Stimulated activated naive B cell treated with anti-CD40 and anti-IgM and Interleukin-4, amounts not matched to agents 10 μg/mL and 1 μg/mL and 100 μg/mL, for 72 hours (primary cell): Measurements from ENCODE around the gene COL15A1.
A peak's percentile ranks its signal among the peaks of the same experiment; 100 is the strongest.

ENCODE experiments used
- ATAC-seq, 2 donors: fragments of 150-1000 bp; cut with Tn5 transposase; replicated peaks; 2 replicates each; pipeline ENCODE4 v1.10.0; 2021; ENCODE audit warnings: moderate library complexity in 1 of 2
- DNase-seq: peaks from one replicate; pipeline ENCODE4 v3.0.0; 2021
- H3K27ac Mint-ChIP-seq: one replicate; pipeline ENCODE4 v1.8.0; 2022; ENCODE audit warnings: mild to moderate bottlenecking, mixed read lengths
- H3K27me3 Mint-ChIP-seq, 2 donors: one replicate each; pipeline ENCODE4 v1.8.0; 2022; ENCODE audit warnings: mixed read lengths in 2 of 2
- H3K36me3 Mint-ChIP-seq, 2 donors: one replicate each; pipeline ENCODE4 v1.8.0; 2022; ENCODE audit warnings: mixed read lengths in 2 of 2, mild to moderate bottlenecking in 1 of 2
- H3K4me1 Mint-ChIP-seq, 2 donors: one replicate each; pipeline ENCODE4 v1.8.0; 2022; ENCODE audit warnings: mixed read lengths in 2 of 2, mild to moderate bottlenecking in 1 of 2
- H3K4me3 Mint-ChIP-seq, 2 donors: one replicate each; pipeline ENCODE4 v1.8.0; 2022; ENCODE audit warnings: mild to moderate bottlenecking in 2 of 2, mixed read lengths in 2 of 2, moderate library complexity in 1 of 2
- H3K9me3 Mint-ChIP-seq, 2 donors: one replicate each; pipeline ENCODE4 v1.8.0; 2022; ENCODE audit warnings: mixed read lengths in 2 of 2, mild to moderate bottlenecking in 1 of 2

Gene COL15A1

DNA sequence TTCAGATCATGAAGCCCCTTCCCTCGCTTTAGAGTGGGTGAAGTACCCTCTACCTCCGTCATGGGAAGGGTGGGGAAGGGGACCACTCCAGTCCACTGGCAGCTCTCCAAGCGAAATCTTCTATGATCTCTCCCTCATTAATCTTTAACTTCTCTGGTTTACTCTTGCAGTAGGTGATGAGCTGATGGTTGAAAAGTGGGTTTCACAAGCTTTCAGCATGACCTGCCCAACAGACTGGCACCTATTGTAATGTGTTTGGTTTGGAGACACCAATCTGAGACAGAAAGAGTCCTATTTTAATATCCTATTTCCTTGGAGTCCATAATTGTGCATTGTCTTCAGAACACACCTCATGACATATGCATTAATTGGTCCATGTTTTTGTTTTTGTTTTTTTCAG is 90.4 kb downstream of the COL15A1 start:
- Mint-ChIP-seq H3K27ac (no peak overlapping the region), H3K4me1 (peaks cover 0 to 8% of the 10 kb centered on the region in 2 donors), H3K36me3 (peaks cover 0 to 2% of the 10 kb centered on the region in 2 donors), H3K9me3 (no peaks in the 10 kb centered on the region), H3K4me3 (no peak overlapping the region), H3K27me3 (peaks cover 0 to 8% of the 10 kb centered on the region in 2 donors)
- ATAC-seq (no peak), DNase-seq (no peak)

DNA sequence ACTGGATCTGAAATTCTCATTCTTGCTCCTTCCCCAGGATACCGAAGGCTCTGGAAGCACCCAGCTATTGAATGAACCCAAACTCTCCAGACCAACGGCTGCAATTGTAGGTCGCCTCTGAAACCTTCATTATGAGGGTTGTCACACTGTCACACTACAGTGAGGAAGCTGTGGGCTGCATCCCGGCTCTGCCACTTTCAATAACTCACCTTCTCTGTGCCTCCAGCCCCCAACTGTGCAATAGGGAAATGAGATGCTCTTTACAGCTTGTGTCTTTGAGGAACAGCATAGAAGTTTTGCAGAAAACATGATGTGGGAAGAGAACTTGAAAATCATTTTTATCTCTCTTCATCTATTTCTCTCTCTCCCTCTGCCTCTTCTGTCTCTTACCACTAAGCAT is 91.6 kb downstream of the COL15A1 start:
- Mint-ChIP-seq H3K27ac (no peak overlapping the region), H3K27me3 (peaks cover 0 to 8% of the 10 kb centered on the region in 2 donors), H3K4me3 (no peak overlapping the region), H3K9me3 (no peaks in the 10 kb centered on the region), H3K36me3 (peaks cover 0 to 2% of the 10 kb centered on the region in 2 donors), H3K4me1 (peaks cover 10 to 15% of the 10 kb centered on the region in 2 donors)
- no peak for DNase-seq
- no peak for ATAC-seq

DNA sequence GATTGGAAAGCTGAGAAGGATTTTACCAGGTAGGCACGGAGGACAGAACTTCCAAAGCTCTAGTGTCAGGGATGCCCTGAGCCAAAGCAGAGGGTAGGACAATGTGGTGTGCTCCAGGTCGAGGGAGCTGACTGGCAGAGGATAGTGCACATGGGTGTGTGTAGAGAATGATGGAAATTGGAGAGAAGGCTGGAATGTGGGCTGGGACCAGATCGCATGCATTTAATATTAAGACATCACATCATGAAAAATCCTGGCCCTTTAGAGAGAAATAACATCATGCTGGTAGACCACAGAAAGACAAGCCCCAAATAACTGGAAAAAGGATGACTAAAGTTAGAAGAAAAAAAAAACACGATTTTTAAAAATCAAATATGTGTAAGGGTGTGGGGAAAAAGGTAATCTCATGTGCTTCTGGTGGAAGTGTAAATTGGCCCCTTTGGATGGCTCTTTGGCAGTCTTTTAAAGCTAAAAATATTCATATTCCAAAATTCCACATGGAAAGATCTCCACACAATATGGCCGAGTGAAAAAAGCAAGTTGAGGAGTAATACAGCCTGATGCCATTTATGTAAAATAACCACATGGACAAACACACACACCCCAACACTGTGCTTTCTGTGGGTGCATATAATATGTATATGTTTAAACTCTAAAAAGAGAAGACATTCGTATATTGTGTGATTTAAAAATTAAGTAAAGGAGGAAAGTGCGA is 94.2 kb downstream of the COL15A1 start:
- Mint-ChIP-seq H3K4me3 (no peak overlapping the region), H3K27ac (no peak overlapping the region), H3K4me1 (peaks cover 22 to 23% of the 10 kb centered on the region in 2 donors), H3K27me3 (peaks cover 0 to 8% of the 10 kb centered on the region in 2 donors), H3K36me3 (no peaks in the 10 kb centered on the region), H3K9me3 (no peaks in the 10 kb centered on the region)
- DNase-seq (no peak), ATAC-seq (no peak)

DNA sequence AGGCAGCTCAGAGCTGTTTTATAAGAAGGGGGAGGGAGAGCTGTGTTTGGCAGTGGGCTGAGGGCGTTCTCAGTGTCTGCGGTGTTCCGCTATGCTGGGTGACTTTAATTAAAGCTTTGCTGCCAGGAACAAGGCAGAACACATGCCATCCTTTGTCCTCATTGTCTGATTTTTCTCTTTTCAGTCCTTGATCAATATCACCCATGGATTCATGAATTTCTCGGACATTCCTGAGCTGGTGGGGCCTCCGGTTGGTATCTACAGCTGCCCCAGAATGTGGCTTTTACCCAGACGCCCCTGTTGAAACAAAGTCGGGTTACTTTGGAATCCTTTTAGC is 94.7 kb downstream of the COL15A1 start:
- no peak overlapping the region for H3K27ac Mint-ChIP-seq
- H3K4me1 Mint-ChIP-seq, result peaks cover 21 to 23% of the 10 kb centered on the region in 2 donors
- no peak for DNase-seq
- H3K9me3 Mint-ChIP-seq, result no peaks in the 10 kb centered on the region
- no peaks in the 10 kb centered on the region for H3K36me3 Mint-ChIP-seq
- ATAC-seq, result no peak
- H3K27me3 Mint-ChIP-seq, result peaks cover 0 to 8% of the 10 kb centered on the region in 2 donors
- H3K4me3 Mint-ChIP-seq, result no peak overlapping the region

DNA sequence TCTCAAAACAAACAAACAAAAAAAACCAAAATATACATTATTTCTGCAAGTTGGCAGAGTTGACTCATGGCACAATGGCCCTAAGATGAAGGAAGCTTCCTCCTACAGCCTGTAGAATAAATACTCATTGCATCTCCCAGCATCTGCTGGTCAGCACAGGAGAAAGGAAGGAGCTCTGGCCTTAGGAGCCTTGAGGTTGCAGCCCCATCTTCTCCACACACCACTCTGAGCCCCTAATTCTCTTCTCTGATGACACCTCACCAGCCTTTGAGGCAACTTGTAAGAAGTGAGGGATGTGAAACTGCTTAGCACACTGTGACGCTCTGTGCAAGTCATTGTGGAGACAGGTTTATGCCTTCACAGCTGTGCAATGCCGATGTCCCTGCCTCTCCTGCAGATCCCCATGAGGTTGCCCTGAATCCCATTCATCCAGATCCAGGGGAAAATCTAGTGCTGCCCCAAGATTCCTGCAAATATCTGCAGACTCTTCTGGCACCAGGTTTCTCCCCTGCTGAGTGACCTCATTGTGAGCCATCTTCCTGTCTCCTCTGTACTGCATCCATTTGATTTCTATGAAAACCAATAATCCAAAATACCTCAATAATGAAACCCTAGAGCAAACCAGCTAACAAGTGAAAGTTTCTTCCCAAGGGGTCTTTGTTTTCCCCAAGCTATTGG is 95.9 kb downstream of the COL15A1 start:
- Mint-ChIP-seq H3K36me3 (peaks cover 0 to 8% of the 10 kb centered on the region in 2 donors), H3K27me3 (peaks cover 4 to 8% of the 10 kb centered on the region in 2 donors), H3K9me3 (peaks cover 3 to 7% of the 10 kb centered on the region in 2 donors), H3K4me1 (peaks cover 18 to 23% of the 10 kb centered on the region in 2 donors), H3K4me3 (no peak overlapping the region), H3K27ac (peak overlapping the region; percentile 1)
- ATAC-seq (peak; percentile 92 to 95), DNase-seq (no peak)

DNA sequence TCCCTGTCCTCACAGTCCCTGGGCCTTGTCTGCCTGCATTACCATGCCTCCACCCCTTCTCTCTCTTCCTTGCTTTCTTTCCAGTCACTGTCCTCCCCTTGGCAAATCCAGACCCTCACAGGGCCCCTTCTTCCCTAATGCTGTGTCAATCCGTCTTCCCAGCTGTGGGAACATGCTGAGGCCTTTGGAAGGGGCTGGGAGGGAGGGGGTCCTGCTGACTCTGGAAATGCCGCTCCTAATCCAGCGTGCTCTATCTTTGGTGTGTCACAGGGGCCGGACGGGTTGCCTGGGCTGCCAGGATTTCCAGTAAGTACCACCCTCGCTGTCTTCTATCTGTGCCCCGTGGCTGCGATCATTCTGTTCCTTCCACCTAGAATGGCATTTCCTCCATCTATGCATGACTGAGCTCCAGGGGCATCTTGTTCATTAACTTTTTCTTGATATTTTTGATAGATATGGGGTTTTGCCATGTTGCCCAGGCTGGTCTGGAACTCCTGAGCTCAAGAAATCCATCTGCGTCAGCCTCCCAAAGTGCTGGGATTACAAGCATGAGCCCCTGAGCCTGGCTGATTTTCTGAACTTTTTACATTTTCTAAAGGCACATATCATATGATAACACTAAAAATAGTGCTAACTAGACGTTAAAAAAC is 96.7 kb downstream of the COL15A1 start:
- Mint-ChIP-seq H3K4me1 (peaks cover 18 to 23% of the 10 kb centered on the region in 2 donors), H3K36me3 (peaks cover 0 to 8% of the 10 kb centered on the region in 2 donors), H3K27me3 (peaks cover 4 to 5% of the 10 kb centered on the region in 2 donors), H3K4me3 (peak overlapping the region in 1 of 2 donors; percentile 39), H3K27ac (peak overlapping the region; percentile 1), H3K9me3 (peaks cover 3 to 7% of the 10 kb centered on the region in 2 donors)
- ATAC-seq, result peak; percentile 13 to 22
- DNase-seq, result no peak

DNA sequence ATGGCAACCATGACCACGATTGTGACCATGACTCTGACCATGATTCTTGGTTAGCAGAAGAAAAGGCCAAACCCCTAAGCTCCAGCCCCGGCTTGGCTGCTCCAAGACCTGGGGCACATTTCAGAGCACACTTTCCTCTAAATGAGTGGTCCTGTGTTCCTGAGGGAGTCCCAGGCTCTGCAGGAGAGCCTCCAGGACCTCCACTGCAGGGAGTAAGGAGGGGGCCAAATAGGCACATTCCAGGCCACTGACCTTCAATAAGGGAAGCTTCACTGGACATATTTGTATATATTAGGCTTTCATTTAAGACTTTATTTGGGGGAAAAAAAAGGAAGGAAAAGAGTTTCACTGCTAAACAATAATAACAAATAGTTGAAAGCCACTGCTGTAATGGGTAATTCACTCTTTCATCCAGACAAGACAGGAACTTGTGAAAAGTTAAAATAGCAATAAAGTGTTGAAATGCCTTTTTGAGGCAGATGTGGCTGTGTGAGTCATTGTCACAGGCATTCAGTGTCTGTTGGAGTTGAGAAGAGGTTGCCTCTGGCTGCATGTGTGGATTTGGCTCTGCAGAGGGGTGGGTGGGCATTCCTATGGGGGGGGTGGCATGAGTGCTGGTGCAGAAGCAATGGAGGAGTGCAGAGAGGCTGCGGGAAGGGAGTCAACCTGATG is 97.3 kb downstream of the COL15A1 start:
- no peak for ATAC-seq
- H3K36me3 Mint-ChIP-seq, result peaks cover 0 to 8% of the 10 kb centered on the region in 2 donors
- H3K27me3 Mint-ChIP-seq, result peaks cover 0 to 4% of the 10 kb centered on the region in 2 donors
- DNase-seq, result no peak
- H3K9me3 Mint-ChIP-seq, result peaks cover 3 to 7% of the 10 kb centered on the region in 2 donors
- no peak overlapping the region for H3K27ac Mint-ChIP-seq
- H3K4me3 Mint-ChIP-seq, result no peak overlapping the region
- peaks cover 17 to 23% of the 10 kb centered on the region in 2 donors for H3K4me1 Mint-ChIP-seq

DNA sequence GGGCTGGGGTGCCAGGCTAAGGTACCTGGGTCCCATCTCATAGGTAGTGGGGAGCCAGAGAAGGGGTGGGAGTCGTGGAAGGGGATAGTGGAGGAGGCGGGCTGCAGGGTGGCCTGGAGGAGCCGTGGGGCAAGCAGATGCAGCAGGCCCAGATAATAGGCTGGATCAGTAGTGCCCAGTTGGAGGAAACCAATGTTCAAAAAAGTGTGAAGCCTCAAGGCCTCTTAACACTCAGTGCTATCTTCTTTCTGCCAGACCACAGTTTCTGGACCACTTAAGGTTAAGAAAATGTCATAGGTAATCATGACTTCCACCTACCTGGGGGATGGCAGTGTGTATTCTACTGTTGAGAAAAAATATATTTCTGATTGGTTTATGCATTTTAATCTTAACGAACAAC is 97.9 kb downstream of the COL15A1 start:
- peaks cover 0 to 8% of the 10 kb centered on the region in 2 donors for H3K36me3 Mint-ChIP-seq
- peaks cover 17 to 23% of the 10 kb centered on the region in 2 donors for H3K4me1 Mint-ChIP-seq
- H3K9me3 Mint-ChIP-seq, result peaks cover 3 to 7% of the 10 kb centered on the region in 2 donors
- H3K27ac Mint-ChIP-seq, result no peak overlapping the region
- H3K4me3 Mint-ChIP-seq, result no peak overlapping the region
- ATAC-seq, result no peak
- H3K27me3 Mint-ChIP-seq, result peaks cover 0 to 4% of the 10 kb centered on the region in 2 donors
- DNase-seq, result no peak

DNA sequence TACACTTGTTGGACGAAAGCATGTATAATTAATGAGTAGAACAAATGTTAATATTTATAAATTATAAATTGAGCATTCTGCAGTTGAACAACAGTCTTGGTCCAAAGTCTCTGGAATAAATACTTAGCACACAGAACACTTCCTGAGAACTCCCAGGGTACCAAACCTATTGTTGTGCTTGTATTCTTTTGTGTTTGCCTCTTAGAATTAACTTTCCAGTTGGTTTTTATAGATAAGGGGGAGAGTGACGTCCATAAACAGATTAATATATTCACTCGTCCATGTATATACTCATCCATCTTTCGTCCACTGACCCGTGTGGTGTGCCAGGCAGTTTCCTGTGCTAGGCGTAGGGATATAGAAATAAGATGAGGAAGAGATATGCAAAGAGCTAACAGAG is 98.9 kb downstream of the COL15A1 start:
- no peak overlapping the region for H3K27ac Mint-ChIP-seq
- H3K36me3 Mint-ChIP-seq, result peaks cover 0 to 8% of the 10 kb centered on the region in 2 donors
- peaks cover 0 to 4% of the 10 kb centered on the region in 2 donors for H3K27me3 Mint-ChIP-seq
- ATAC-seq, result no peak
- H3K4me3 Mint-ChIP-seq, result no peak overlapping the region
- peaks cover 3 to 7% of the 10 kb centered on the region in 2 donors for H3K9me3 Mint-ChIP-seq
- peaks cover 17 to 23% of the 10 kb centered on the region in 2 donors for H3K4me1 Mint-ChIP-seq
- no peak for DNase-seq

DNA sequence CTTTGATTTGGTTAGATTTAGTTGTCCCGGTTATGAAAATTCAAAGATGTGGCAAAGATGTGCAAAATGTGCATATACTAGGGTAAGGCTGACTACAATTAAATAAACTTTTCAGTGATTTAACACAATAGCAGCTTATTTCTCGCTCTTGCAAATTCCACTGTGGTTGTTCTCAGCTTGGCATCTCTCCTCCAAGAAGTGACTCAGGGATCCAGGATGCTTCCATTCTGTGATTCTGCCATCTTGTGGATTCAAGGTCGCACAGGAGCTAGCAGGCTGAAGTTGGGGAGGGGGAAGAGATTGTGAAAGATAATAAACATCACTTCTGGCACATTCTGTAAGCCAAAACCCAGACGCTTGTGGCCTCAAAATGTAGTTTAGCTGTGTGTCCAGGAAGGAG is 101.1 kb downstream of the COL15A1 start:
- peaks cover 0 to 8% of the 10 kb centered on the region in 2 donors for H3K36me3 Mint-ChIP-seq
- DNase-seq (no peak), ATAC-seq (no peak)
- H3K27ac Mint-ChIP-seq, result no peak overlapping the region
- H3K9me3 Mint-ChIP-seq, result peaks cover 3 to 7% of the 10 kb centered on the region in 2 donors
- peaks cover 0 to 4% of the 10 kb centered on the region in 2 donors for H3K27me3 Mint-ChIP-seq
- peaks cover 12 to 17% of the 10 kb centered on the region in 2 donors for H3K4me1 Mint-ChIP-seq
- no peak overlapping the region for H3K4me3 Mint-ChIP-seq

DNA sequence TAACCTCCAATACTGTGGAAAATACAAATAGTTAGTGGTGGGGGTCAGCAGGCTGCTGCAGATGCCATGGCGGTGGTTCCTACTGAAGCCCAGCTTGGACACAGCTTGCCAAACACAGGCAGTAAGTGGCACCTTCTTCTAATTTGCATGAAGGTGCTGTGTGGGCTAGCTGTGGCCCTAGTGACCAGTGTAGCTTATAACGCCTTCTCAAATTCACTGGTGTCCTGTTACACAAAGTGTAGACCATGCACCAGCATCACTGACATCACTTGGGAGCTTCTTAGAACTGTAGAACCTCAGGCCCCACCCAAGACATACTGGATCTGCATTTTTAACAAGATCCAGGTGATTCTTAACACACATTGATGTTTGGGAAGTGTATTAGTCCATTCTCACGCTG is 102.4 kb downstream of the COL15A1 start:
- Mint-ChIP-seq H3K9me3 (peaks cover 3 to 7% of the 10 kb centered on the region in 2 donors), H3K4me1 (peaks cover 4 to 5% of the 10 kb centered on the region in 2 donors), H3K27ac (no peak overlapping the region), H3K36me3 (peaks cover 0 to 8% of the 10 kb centered on the region in 2 donors), H3K4me3 (no peak overlapping the region), H3K27me3 (peaks cover 0 to 4% of the 10 kb centered on the region in 2 donors)
- no peak for ATAC-seq
- DNase-seq, result no peak

DNA sequence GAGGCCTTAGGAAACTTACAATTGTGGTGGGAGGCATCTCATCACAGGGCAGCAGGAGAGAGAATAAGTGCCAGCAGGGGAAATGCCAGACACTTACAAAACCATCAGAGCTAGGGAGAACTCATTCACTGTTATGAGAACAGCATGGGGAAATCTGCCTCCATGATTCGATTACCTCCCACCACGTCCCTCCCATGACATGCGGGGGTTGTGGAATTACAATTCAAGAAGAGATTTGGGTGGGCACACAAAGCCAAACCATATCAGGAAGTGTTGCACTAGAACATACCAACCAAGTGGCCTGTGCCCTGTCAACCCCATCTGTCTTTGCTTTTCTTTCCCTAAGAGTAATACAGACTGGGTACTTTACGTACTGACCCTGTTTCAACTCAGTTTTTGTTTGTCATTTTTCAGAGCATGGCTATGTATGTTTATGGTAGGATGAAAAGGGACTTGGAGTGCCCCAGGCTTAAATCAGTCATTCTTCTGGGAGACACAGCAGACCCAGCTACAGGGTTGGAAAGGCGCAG is 102.9 kb downstream of the COL15A1 start:
- peaks cover 3 to 7% of the 10 kb centered on the region in 2 donors for H3K9me3 Mint-ChIP-seq
- ATAC-seq (no peak), DNase-seq (no peak)
- H3K27me3 Mint-ChIP-seq, result peaks cover 0 to 4% of the 10 kb centered on the region in 2 donors
- no peak overlapping the region for H3K4me3 Mint-ChIP-seq
- no peak overlapping the region for H3K27ac Mint-ChIP-seq
- H3K36me3 Mint-ChIP-seq, result peaks cover 0 to 8% of the 10 kb centered on the region in 2 donors
- H3K4me1 Mint-ChIP-seq, result no peaks in the 10 kb centered on the region

DNA sequence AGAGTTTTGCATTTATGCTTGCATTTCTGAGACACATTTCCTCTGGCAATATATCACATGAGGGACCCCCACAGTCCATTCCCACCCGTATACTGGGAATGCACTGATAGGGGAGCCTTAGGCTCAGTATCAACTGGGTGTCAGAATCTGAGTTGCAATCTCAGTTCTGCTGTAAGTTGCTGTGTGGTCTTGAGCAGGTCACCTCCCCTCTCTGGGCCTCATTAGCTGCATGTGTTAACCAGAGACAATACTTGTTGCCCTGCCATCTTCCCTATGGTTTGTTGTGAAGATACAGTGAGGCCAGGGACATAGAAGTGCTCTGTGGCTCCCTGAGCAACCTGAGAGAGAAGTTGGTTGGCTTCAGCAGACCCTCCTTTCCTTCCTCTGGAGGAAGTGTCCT is 105.5 kb downstream of the COL15A1 start:
- Mint-ChIP-seq H3K36me3 (peaks cover 0 to 3% of the 10 kb centered on the region in 2 donors), H3K27ac (no peak overlapping the region), H3K4me1 (peaks cover 13 to 21% of the 10 kb centered on the region in 2 donors), H3K27me3 (peaks cover 0 to under 1% of the 10 kb centered on the region in 2 donors), H3K9me3 (peaks cover 1 to 3% of the 10 kb centered on the region in 2 donors), H3K4me3 (no peak overlapping the region)
- ATAC-seq, result no peak
- DNase-seq, result no peak

DNA sequence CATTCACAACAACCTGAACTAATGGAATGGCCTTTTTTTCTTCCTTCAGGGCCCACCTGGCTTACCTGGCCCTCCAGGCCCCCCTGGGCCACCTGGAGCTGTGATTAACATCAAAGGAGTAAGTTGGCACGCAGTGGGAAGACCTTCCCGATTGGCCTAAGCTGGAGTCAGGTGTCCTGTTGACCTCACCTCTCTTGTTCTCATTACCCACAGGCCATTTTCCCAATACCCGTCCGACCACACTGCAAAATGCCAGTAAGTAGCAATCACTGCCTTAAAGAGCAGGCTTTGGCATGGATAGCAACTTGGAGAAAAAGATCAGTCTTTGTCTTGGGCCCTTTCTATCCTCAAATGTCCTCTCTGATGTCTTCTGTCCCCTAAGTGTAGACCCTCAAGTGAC is 105.9 kb downstream of the COL15A1 start:
- ATAC-seq, result no peak
- H3K4me1 Mint-ChIP-seq, result peaks cover 13 to 22% of the 10 kb centered on the region in 2 donors
- H3K27ac Mint-ChIP-seq, result no peak overlapping the region
- no peaks in the 10 kb centered on the region for H3K36me3 Mint-ChIP-seq
- H3K27me3 Mint-ChIP-seq, result no peaks in the 10 kb centered on the region
- H3K9me3 Mint-ChIP-seq, result no peaks in the 10 kb centered on the region
- no peak for DNase-seq
- no peak overlapping the region for H3K4me3 Mint-ChIP-seq
